GF-D8 (cell line): Measurements from ENCODE around the gene SLC34A1.

ENCODE experiments used
- DNase-seq: peaks from one replicate; lab custom pipeline; 2025; lab: John Stamatoyannopoulos, UW

SLC34A1 gene

DNA sequence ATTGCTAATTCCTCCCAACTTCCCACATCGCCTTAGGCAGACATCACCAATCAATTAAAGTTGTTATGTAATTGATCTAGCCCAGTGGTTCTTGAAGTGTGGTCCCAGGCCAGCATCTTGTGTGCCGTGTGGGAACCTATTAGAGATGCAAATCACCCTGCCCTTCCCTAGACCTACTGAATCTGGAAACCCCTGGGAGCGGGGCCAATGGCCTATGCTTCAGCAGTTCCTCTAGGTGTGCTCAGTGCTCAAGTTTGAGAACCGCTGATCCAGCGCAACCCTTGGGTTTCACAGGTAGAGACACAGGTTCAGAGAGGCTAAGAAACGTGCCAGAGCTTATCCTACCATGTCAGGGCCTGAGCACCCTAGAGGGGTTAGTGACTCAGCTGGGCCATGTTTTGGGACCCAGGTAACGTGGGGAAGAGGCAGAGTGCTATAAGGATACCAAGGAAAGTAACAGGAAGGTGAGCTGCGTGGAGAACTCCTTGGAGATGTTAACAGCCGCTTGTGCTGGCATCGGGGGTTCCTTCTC, 4.4 kb downstream of the SLC34A1 start:
- DNase-seq: no peak

DNA sequence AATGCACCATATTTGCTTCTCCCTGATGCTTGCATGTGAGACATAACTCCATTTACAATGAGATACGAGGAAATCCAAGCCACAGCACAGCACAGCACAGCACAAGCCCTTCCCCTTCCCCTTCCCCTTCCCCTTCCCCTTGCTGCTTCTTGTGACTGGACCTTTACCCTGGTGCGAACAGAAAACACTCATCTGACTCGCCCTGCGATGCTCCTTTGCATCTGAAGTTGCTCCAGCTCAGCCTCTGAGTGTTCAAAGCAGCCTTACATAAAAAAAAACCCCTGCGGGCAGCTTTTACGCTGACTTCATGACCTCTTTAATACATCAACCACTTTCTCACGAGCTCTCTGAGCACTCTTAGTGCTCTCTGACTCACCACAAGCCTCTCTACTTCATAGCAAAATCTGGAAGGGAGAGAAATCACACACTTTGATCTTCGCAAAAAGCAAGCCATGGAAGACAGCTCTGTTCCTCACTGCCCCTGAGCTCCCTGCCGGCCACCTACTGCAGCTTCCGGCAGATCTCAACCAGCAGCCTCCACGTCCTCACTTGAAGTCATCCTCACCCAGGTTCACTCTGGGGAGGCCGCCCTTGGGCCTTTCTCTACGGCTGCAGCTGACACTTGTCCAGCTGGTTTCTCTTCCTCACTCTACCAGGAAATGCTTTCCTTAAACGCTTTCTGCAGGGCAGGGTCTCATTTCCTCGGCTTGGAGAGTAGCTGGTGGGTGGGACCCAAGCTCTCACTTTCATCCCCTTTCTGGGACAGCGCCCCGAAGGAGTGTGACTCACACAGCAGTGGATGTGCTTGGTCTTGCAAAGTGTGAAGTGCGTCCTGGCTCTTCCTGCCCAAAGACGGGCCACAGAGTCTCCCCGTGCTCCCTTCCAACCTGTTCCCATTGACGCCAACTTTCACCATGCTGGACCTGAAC, 5.3 kb downstream of the SLC34A1 start:
- no peak for DNase-seq

DNA sequence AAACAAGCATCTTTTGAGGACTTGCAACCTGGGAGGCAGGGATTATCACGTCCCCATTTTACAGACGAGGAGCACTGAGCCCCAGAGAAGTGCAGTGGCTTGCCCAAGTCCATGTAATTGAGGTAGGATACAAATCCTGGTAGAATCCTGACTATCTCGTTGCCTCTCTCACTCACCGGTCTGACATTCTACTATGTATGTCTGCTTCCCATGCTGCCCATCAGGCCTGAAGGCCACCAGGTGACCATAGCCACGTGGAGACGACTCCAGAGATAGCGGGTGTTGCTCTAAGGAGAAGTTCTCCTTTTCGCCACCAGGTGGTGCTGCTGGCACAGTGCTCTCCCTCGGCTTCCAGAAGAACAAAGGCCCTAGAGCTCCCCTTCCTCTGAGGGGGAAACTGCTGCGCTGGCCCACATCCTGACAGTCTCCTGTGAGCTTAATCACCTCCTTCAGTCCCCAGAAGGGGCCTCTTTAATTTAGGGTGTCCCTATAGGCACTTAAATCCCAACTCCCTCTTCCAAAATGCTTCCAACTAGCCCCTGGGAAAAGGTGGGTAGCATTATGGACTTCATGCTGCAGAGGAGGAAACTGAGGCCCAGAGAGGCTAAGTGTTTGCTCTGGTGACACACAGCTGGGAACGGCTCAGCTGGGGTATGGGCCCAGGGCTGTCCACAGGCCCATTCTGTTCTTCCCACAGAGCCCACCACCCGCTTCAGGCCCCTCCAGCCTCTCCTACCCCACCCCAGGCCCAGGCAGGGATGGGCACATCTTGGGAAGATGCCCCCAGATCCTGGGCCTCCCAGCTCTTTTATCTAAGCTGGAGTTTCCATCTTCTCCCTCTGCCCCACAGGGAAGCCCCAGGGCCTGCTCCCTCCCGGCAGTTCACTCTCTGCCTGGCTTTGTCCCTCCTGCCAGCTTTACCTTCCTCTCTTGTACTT, 6.4 kb downstream of the SLC34A1 start:
- DNase-seq: peak; percentile 27

DNA sequence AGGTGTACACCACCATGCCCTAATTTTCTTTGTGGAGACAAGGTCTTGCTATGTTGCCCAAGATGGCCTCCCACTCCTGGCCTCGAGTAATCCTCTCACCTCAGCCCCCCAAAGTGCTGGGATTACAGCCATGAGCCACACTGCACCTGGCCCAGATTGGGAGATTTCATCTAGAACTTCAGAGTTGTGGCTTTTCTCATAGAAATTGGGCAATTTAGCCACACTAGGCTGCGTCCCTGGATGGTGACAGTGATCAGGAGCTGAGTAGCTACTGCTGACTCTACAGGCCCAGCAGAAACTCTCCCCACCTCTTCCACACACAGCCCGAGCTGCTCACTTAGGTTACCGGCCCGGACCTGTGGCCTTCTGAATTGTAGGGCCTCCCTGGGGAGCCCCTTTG, 8.5 kb downstream of the SLC34A1 start:
- peak; percentile 46 for DNase-seq

DNA sequence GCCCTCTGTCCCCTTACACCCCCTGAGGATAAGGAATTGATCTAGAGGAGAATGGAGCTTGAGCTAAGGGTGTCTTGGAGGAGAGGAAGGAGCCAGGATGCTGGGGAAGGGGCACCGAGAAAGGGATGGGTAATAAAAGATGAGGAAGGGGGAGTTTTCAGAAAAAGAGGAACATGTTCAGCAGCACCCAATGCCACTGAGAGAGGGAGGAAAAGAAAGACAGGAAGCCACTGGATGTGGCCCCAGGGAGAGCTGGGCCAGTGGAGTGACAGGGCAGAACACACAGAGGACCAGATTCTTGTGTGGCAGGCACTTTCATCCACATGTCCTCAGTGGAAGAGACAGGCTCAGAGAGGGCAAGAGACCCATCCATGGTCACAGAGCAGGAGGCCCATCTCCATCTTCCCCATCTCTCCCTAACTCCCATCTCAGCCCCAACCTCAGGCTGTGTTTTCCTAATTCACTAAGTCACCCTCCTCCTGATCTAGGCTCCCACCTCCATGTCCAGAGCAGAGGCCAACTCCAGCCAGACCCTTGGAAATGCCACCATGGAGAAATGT, 9.1 kb downstream of the SLC34A1 start:
- DNase-seq: peak; percentile 48

DNA sequence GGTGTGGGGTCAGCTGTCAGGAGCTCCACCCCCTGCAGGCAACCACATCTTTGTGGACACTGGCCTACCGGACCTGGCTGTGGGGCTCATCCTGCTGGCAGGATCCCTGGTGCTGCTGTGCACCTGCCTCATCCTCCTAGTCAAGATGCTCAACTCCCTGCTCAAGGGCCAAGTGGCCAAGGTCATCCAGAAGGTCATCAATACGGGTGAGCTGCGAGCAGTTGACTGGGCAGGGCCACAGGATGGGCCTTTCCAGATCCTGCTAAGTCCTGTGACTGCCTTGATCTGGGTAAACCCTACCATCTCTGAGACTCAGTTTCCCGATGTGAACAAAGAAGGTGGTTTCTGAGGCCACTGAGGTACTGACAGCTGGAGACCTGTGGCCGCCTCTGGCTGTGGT, 9.8 kb downstream of the SLC34A1 start:
- no peak for DNase-seq

DNA sequence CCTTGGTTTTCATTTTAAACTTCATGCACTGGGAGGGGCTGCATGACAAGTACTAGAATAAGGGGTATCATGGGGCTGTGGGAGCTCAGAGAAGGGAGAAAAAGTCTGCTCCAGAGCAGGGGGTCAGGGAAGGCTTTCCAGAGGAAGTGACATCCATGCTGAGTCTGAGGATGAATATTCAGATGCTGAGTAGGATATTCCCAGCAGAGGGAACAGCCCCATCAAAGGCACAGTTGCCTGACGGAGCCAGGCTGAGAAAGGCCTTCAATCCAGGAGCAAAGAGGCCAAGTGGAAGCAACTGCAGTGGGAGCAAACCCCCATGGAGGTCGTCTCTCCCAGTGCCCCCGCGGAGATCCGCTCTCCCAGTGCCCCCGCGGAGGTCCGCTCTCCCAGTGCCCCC, 11.8 kb downstream of the SLC34A1 start:
- no peak for DNase-seq

DNA sequence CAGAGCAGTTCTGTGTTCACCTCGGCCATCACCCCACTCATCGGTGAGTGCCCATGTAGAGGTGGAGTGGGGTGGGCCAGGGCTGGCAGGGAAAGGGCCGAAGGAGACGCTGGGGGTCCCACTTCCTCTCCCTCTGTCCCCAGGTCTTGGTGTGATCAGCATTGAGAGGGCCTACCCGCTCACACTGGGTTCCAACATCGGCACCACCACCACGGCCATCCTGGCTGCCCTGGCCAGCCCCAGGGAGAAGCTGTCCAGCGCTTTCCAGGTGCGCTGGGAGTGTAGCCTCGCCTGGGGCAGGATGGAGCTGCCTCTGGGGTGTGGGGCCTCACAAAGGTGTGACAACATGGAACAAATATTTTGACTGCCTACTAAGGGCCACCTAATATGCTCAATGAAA, 12.6 kb downstream of the SLC34A1 start:
- DNase-seq: no peak

DNA sequence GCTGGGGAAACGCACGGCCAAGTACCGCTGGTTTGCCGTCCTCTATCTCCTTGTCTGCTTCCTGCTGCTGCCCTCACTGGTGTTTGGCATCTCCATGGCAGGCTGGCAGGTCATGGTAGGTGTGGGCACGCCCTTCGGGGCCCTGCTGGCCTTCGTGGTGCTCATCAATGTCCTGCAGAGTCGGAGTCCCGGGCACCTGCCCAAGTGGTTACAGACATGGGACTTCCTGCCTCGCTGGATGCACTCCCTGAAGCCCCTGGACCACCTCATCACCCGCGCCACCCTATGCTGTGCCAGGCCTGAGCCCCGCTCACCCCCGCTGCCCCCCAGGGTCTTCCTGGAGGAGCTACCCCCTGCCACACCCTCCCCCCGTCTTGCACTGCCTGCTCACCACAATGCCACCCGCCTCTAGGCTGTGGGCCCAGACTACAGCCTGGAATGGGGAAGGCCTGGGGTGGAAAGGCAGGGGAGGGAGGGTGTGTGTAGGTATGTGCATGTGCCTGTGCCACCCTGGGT, 13.7 kb downstream of the SLC34A1 start:
- DNase-seq: no peak

DNA sequence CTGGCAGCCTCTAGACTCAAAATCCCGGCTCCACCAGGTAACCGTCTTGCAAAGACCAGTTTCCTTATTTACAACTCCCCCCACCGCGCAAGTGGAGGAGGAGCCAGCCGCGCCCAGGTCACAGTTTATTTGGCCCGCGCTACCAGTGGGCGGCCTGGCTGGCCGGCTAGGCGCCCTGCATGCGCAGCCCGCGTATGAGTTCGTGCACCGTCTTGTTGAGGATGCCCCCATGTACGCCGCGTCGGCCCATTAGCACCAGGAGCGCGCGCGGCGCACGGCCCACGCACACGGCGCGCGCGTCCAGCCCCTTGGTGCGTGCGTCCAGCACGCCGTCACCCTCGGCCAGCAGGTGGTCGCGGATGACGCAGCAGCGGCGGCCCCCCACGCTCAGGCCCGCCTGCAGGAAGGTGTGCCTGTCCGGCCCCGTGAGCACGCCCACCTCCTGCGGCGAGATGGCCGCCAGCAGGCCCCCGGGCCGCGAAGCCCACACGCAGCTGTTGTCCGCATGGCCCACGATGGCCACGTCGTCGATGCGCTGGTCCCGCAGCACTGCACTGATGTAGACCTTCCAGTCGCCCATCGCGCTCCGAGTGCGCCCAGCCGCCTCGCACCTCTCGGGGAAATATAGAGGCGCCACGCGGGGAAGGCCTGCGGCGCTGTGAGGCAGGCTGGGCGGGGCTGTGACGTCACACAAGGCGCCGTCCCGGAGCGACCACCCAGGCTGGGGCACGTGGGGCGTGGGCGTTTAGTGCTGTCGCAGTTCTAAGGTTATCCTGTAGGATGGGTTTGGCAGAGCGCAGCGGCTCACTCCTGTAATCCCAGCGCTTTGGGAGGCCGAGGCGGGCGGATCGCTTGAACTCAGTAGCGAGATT, 16.0 kb downstream of the SLC34A1 start, which contains the start of gene PFN3:
TSS of gene PFN3 (minus strand) at position 665 of the 872 bp plus-strand sequence. CDS start at position 580, 85 bp downstream.
- no peak for DNase-seq

DNA sequence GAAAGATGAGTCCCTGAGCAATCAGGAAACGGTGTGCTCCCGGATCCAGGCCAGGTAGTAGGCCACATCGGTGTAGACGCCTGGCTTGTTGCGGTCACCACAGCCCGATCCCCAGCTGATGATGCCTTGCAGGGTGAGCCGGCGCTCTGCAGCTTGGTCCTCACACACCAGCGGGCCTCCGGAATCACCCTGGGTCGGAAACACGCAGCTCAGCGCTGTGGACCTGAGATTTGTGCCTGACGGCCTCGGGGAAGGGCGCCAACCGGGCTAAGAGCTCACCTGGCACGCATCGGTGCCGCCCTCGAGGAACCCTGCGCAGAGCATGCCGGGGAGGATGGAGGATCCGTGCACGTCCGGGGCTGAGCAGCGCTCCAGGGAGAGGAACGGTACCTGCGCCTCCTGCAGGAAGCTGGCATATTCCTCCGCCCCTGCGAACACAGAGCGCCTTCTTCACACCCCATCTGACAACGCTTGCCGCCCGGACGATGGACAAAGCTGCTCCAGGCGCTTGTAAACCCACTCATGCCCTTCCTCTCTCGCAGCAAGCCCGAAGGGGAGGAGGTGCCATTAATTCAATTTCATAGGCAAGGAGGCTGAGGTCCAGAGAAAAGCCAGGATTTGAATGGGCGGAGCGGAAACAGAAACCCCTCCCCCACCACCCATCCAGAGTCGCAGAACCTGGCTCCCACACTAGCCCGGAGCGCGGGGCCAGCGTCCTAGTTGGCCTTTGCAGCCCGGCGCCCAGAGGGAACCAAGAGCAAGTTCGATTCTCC, 18.2 kb downstream of the SLC34A1 start:
- DNase-seq: no peak

DNA sequence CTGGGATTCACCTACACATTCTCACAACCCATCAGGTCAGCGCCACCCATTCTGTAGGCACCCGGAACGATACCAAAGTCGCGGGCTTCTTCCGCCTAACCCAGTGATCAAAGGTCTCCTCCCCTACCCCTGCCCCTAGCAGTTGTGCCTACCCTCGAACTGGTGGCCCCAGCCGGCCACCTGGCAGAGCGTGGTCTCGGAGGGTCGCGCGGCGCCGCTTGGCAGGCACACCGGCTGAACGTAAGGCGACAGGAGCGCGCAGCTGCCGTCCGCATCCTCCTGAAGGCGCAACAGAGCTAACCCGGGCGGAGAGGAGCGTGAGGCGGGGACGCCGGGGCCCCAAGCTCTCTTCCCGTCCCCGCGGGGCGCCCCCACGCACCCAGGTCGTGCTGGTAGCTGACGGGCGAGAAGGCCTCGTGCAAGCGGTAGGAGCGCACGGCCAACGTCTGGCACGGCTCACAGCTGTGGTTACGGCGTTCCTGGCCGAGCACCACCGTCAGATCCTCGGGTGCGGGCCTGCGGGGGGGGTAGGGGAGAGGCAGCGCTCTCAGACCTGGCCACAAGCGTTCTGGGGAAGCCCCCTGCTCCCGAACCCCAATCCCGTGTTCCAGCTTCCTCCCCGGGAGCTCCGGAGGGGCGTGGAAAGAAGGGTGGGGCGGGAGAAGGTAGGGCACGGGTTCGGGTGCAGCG, 19.0 kb downstream of the SLC34A1 start:
- peak; percentile 8 for DNase-seq

DNA sequence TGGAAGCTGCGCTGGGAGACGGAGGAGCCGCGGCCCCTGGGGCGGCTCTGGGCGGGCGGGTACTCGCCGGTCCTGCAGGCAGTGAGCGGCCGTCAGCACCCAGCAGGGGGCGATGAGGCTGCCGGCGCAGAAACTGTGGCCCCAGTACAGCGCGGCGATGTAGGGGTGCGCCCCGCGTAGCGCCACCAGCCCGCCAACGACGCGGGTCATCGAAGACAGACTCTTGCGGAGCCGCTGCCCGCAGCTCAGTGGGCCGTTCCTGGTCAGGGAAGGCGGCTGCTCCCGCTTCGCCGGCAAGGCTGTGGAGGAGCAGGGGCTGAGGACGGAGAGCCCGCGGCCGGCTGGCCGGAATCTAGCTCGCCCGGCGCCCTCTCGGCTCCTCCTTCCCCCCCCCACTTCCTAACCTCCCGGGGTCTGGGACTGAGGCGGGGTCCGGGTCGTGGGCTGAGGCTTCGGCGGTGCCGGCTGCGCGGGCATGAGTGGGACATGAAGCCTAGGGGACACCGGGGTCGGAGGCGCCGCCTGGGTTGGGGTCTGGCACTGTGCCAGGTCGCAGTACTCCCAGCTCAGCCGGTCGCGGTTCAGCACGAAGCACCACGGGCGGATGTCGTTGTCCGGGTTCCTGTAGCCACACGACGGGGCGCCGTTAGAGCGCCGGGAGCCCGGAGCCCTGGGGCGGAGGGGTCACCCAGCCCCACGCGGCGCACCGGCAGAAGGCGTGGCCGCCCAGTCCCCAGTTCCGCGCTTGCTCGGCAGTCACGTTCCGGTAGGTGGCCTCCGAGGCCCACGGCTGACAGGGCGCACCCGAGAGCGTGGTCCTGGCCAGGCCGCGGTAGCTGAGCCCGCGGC, 19.8 kb downstream of the SLC34A1 start:
- peak; percentile 69 for DNase-seq

DNA sequence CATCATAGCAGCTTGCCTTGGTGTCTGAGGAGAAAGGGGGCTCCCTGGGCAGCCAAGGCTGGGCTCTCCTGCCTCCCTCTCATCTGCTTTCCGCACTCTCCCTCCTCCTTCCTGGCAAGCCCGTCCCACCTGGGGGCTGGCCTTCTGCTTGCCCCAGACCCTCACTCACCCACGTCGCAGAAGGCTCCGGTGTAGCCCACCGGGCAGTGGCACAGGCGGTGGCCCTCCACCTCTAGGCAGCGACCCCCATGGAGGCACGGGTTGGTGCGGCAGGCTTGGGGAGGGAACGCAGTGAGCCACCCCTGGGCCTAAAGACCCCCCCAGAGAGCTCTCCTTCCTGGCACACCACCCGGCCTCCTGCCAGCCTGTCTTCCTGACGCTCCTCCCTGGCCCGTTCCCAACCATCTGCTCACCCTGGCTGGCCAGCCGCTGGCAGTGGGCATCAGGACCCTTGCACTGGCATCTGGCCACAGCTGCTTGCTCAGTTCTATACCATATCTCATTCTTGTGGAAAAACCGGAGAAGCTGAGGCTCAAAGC, 20.5 kb downstream of the SLC34A1 start:
- no peak for DNase-seq

DNA sequence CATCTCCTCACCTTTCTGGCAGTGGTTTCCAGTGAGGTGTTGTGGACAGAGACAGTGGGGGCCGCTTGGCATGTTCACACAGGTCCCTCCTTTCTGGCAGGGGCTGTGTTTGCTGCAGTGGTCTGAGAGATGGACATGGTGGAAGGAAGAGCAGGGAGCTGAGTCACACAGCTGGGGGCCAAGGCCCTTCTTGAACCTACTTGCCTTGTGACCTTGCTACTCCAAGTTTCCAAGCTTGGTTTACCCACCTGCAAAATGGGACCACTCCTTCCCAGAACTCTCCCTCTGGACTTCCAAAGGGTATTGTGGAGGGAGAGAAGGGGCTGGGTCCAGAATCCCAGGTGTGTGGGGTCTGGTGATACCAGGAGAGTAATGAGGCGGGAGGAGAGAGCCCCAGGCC, 21.1 kb downstream of the SLC34A1 start:
- no peak for DNase-seq

DNA sequence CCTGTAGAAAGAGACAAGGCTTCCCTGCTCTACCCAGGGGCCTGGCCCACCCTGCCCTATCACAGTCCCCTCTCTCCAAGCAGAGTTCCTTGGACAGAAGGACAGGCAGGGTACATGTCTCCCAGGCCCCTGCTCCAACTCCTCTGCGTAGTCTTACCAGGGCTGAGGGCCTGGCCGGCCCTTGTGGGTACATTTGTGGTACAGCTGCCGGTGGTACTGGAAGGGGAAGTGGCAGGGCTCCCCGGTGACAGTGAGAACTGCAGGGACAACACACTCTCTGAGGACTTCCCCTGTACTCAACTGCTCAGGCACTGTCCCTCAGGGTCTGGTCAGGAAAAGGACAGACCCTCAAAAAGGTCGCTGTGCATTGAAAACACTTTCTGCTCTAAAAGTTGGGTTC, 21.6 kb downstream of the SLC34A1 start:
- peak; percentile 56 for DNase-seq

DNA sequence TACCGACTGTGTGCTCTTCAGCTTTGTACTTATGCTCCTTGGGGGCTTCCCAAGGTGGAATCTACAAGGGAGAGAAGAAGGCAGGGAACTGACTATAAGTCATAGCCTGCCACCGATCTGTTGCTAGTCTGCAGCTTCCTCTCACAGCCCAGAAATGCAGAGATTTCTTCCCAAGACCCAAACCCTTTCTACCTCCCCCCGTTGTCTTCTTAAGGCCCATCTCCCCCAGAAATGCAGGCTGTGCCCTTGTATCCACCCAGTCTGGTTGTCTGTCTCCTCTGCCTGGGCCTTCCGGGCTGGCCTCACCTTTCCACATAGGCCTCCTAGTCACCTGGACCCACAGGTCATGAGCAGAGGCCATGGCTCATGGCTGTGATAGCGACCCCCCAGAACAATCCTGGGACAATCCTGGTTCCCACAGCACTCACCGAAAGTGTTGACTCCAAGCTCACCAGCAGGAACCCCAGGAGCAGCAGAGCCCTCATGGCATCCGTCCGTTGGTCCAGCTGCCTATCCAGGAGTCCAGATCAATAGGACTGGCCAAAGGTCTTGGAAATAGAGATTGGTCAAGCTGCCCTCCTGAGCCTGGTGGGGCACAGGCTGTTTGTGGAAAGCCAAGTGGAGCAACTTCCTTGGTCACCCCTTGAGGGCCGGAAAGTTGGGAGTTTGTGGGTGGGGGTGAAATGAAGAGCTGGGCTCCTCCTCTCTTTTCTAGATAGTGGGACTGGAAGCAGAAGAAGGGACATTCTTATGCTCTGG, 25.0 kb downstream of the SLC34A1 start, which contains the start of gene F12:
TSS of gene F12 (minus strand) at position 522 of the 759 bp plus-strand sequence. CDS start at position 485, 37 bp downstream.
- DNase-seq: no peak
